Loucy (cell line): ENCODE results near the gene FOSB.

Source experiments
- H2AFZ ChIP-seq: fragments of 200-600 bp; sonication (generic); 2 replicates; pipeline ENCODE4 v1.6.0; 2016; ENCODE audit warnings: antibody characterized with exemption, mild to moderate bottlenecking, low read length, moderate library complexity
- H3F3A ChIP-seq: fragments of 200-600 bp; 2 replicates; pipeline ENCODE4 v1.6.0; 2016; ENCODE audit warnings: antibody characterized with exemption, low read depth, mild to moderate bottlenecking
- H3K27me3 ChIP-seq: fragments of 200-600 bp; sonication (generic); 2 replicates; pipeline ENCODE4 v1.6.1; 2014; ENCODE audit warnings: low read length, mild to moderate bottlenecking; ENCODE audit not compliant: insufficient read depth, poor library complexity, severe bottlenecking
- H3K36me3 ChIP-seq: fragments of 200-600 bp; sonication (generic); 2 replicates; pipeline ENCODE4 v1.6.1; 2016; ENCODE audit warnings: low read length; ENCODE audit not compliant: insufficient read depth
- H3K4me1 ChIP-seq: fragments of 200-600 bp; sonication (generic); 2 replicates; pipeline ENCODE4 v1.5.1; 2014; ENCODE audit warnings: low read length, mild to moderate bottlenecking; ENCODE audit not compliant: insufficient read depth, poor library complexity, severe bottlenecking
- H3K4me2 ChIP-seq: fragments of 200-600 bp; sonication (generic); 2 replicates; pipeline ENCODE4 v1.6.0; 2014; ENCODE audit warnings: antibody characterized with exemption, low read length, low read depth, mild to moderate bottlenecking; ENCODE audit not compliant: poor library complexity, severe bottlenecking
- H3K4me3 ChIP-seq: fragments of 200-600 bp; sonication (generic); 2 replicates; pipeline ENCODE4 v1.5.1; 2014; ENCODE audit warnings: low read length, mild to moderate bottlenecking, mixed read lengths; ENCODE audit not compliant: poor library complexity, severe bottlenecking
- H3K79me2 ChIP-seq: fragments of 200-600 bp; sonication (generic); 2 replicates; pipeline ENCODE4 v1.6.1; 2014; ENCODE audit warnings: low read length; ENCODE audit not compliant: insufficient read depth
- H3K9ac ChIP-seq: fragments of 200-600 bp; sonication (generic); 2 replicates; pipeline ENCODE4 v1.6.0; 2014; ENCODE audit warnings: mild to moderate bottlenecking, low read depth, low read length, moderate library complexity; ENCODE audit not compliant: poor library complexity, severe bottlenecking
- H3K9me2 ChIP-seq: fragments of 200-600 bp; sonication (generic); replicated peaks from 2 replicates; pipeline ENCODE4 v1.6.1; 2016; ENCODE audit warnings: low read depth, low read length, mixed read lengths
- H3K9me3 ChIP-seq: fragments of 200-600 bp; sonication (generic); 2 replicates; pipeline ENCODE4 v1.6.1; 2014; ENCODE audit warnings: mild to moderate bottlenecking, antibody characterized with exemption, low read length, low read depth; ENCODE audit not compliant: insufficient read depth
- H4K20me1 ChIP-seq: fragments of 200-600 bp; sonication (generic); 2 replicates; pipeline ENCODE4 v1.6.0; 2014; ENCODE audit warnings: antibody characterized with exemption, low read length, mild to moderate bottlenecking; ENCODE audit not compliant: insufficient read depth, poor library complexity, severe bottlenecking
- CTCF ChIP-seq: fragments of 200-600 bp; sonication (generic); conservative IDR thresholded peaks from 2 replicates; pipeline ENCODE4 v1.5.1; 2014; ENCODE audit warnings: mild to moderate bottlenecking, antibody characterized with exemption, low read length
- EZH2phosphoT487 ChIP-seq: fragments of 200-600 bp; IDR thresholded peaks from 2 replicates; pipeline ENCODE4 v1.6.1; 2018; ENCODE audit warnings: antibody characterized with exemption, mild to moderate bottlenecking, moderate library complexity, borderline replicate concordance

Gene FOSB

GRCh38 chr19:45462174-45462573, 5.6 kb upstream of the FOSB start:
- Histone ChIP-seq H3K36me3 (no peaks in the 10 kb centered on the region), H3K9me3 (no peaks in the 10 kb centered on the region), H3K79me2 (no peaks in the 10 kb centered on the region), H3K4me3 (no peak overlapping the region), H3K9ac (no peak overlapping the region), H3K27me3 (no peaks in the 10 kb centered on the region), H3K9me2 (no peaks in the 10 kb centered on the region), H3K4me1 (no peaks in the 10 kb centered on the region), H2AFZ (no peak overlapping the region), H3K4me2 (no peak overlapping the region), H4K20me1 (no peaks in the 10 kb centered on the region), H3F3A (no peaks in the 10 kb centered on the region)
- TF ChIP-seq EZH2phosphoT487 (no peak), CTCF (no peak)

- H3K4me3 ChIP-seq = no peak overlapping the region
These were observed 4.6 kb upstream of the FOSB start for GRCh38 chr19:45463241-45463640.

GRCh38 chr19:45464274-45464673, 3.5 kb upstream of the FOSB start:
- Histone ChIP-seq H3K9me2 (no peaks in the 10 kb centered on the region), H3K36me3 (no peaks in the 10 kb centered on the region), H4K20me1 (peaks cover 9% of the 10 kb centered on the region), H3K4me1 (peaks cover 7% of the 10 kb centered on the region), H3K79me2 (no peaks in the 10 kb centered on the region), H3F3A (no peaks in the 10 kb centered on the region), H3K9ac (no peak overlapping the region), H3K27me3 (no peaks in the 10 kb centered on the region), H2AFZ (no peak overlapping the region), H3K4me3 (no peak overlapping the region), H3K9me3 (no peaks in the 10 kb centered on the region), H3K4me2 (no peak overlapping the region)
- TF ChIP-seq CTCF (no peak), EZH2phosphoT487 (no peak)

More at GRCh38 chr19:45463241-45463640, 4.6 kb upstream of the FOSB start:
- Histone ChIP-seq H3K9me2 (no peaks in the 10 kb centered on the region), H2AFZ (no peak overlapping the region), H3K36me3 (no peaks in the 10 kb centered on the region), H3K27me3 (no peaks in the 10 kb centered on the region), H4K20me1 (peaks cover 4% of the 10 kb centered on the region), H3K9me3 (no peaks in the 10 kb centered on the region), H3K4me1 (peaks cover 3% of the 10 kb centered on the region), H3K9ac (no peak overlapping the region), H3K79me2 (no peaks in the 10 kb centered on the region), H3F3A (no peaks in the 10 kb centered on the region), H3K4me2 (no peak overlapping the region)
- TF ChIP-seq EZH2phosphoT487 (no peak), CTCF (no peak)
